ENCODE data around the gene C2CD2.

DNA sequence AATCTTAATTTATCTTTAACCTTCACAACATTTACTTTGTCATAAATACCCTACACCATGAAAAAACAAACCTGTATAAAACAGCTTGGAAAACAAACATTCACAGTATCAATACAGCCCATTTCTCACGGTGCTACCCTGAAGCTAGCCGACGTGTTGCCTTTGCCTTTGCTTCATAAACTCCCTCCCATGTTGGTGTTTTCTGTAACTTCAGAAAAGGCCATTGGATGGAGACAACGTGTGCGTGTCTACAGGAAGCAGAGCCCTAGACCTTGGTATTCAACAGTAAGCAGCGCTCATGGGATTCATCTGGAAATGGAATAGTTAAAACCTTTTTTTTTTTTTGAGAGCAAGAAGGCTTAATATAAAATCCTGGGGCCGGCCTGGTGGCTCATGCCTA, 67.5 kb downstream of the C2CD2 start:
- TF ChIP-seq, protein P1, sequence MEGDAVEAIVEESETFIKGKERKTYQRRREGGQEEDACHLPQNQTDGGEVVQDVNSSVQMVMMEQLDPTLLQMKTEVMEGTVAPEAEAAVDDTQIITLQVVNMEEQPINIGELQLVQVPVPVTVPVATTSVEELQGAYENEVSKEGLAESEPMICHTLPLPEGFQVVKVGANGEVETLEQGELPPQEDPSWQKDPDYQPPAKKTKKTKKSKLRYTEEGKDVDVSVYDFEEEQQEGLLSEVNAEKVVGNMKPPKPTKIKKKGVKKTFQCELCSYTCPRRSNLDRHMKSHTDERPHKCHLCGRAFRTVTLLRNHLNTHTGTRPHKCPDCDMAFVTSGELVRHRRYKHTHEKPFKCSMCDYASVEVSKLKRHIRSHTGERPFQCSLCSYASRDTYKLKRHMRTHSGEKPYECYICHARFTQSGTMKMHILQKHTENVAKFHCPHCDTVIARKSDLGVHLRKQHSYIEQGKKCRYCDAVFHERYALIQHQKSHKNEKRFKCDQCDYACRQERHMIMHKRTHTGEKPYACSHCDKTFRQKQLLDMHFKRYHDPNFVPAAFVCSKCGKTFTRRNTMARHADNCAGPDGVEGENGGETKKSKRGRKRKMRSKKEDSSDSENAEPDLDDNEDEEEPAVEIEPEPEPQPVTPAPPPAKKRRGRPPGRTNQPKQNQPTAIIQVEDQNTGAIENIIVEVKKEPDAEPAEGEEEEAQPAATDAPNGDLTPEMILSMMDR (IDR thresholded peaks at IDR 0.05 in 4 of 5, conservative IDR thresholded peaks at IDR 0.05 in 1 of 5) = no peak
- no peak for TF ChIP-seq POLR2A (IDR thresholded peaks at IDR 0.05)

Data from gastrocnemius medialis (tissue), 4 donors.